ACC112 (cell line): ENCODE data around the gene ATP6V1C2.

Experiments
- H2AFZ ChIP-seq: fragments of 200-600 bp; sonication (generic); one replicate; pipeline ENCODE4 v1.6.0; 2017; ENCODE audit warnings: antibody characterized with exemption, low read length; ENCODE audit not compliant: unreplicated experiment
- H3K27ac ChIP-seq: fragments of 200-600 bp; sonication (generic); 2 replicates; pipeline ENCODE4 v1.5.1; 2014; ENCODE audit warnings: low read depth, mild to moderate bottlenecking, antibody characterized with exemption, low read length, moderate library complexity
- H3K27me3 ChIP-seq: fragments of 200-600 bp; sonication (generic); 2 replicates; pipeline ENCODE4 v1.6.1; 2014; ENCODE audit warnings: mild to moderate bottlenecking, antibody characterized with exemption, low read length, moderate library complexity, mixed read lengths; ENCODE audit not compliant: insufficient read depth
- H3K36me3 ChIP-seq: fragments of 200-600 bp; sonication (generic); 2 replicates; pipeline ENCODE4 v1.6.1; 2016; ENCODE audit warnings: mild to moderate bottlenecking, antibody characterized with exemption, low read length, moderate library complexity, mixed read lengths; ENCODE audit not compliant: insufficient read depth
- H3K4me1 ChIP-seq: fragments of 200-600 bp; sonication (generic); one replicate; pipeline ENCODE4 v1.6.1; 2016; ENCODE audit warnings: low read length, mixed read lengths; ENCODE audit not compliant: insufficient read depth, unreplicated experiment, control insufficient read depth
- H3K4me3 ChIP-seq: fragments of 200-600 bp; sonication (generic); 2 replicates; pipeline ENCODE4 v1.5.1; 2014; ENCODE audit warnings: mild to moderate bottlenecking, low read depth, low read length
- H3K79me2 ChIP-seq: fragments of 200-600 bp; sonication (generic); one replicate; pipeline ENCODE4 v1.6.0; 2016; ENCODE audit warnings: low read length; ENCODE audit not compliant: control insufficient read depth, unreplicated experiment, insufficient read depth

Gene ATP6V1C2, protein sequence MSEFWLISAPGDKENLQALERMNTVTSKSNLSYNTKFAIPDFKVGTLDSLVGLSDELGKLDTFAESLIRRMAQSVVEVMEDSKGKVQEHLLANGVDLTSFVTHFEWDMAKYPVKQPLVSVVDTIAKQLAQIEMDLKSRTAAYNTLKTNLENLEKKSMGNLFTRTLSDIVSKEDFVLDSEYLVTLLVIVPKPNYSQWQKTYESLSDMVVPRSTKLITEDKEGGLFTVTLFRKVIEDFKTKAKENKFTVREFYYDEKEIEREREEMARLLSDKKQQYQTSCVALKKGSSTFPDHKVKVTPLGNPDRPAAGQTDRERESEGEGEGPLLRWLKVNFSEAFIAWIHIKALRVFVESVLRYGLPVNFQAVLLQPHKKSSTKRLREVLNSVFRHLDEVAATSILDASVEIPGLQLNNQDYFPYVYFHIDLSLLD

DNA sequence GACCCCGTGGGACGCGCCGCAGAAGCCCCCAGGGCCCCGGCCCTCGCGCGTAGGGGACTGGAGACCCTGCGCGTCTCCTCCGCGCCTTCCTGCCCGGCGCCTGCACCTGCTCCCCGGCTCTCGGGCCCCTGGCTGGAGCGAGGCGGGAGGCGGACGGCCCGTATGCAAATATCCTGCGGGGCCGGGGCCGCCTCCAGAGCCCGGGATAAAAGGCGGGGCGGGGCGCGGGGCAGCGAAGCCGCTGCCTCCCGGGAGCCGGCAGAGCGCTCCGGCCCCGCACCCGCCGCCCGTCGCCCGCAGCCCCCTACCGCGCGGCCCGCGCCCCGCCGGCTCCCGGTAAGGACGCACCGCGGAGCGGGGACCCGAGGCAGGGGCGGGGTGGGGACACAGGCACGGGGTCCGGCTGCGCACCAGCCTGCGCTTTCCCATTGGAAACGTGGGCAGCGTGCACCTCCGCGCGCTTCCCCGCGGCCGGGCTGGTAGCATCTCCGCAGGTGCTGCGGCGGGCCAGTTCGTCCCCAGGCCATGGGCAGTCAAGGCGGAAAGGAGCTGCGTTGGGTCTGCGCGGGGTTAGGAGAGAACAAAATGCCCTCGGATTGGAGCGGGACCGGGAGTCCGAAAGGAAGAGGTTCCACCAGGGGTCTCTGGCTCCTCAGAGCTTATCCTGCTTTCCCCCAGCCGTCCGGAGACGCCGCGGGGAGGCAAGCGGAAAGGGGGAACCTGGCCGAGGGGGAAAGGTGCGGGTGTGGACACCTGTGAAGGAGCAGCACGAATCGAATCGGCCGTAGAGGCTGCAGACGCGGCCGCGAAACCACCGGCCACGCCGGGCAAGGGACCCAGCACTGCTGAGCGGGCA lies at the start of gene ATP6V1C2:
ATP6V1C2 (plus strand) TSS at position 235 of the 856 bp plus-strand sequence. CDS start 1,220 bp downstream, outside the sequence.
- no peak within 1 kb of the TSS for H3K27ac ChIP-seq
- H3K4me1 ChIP-seq: peaks cover 20% of the 10 kb centered on the region
- H3K36me3 ChIP-seq: no peaks in the 10 kb centered on the region
- H3K4me3 ChIP-seq: peak within 1 kb of the TSS; percentile 68
- H3K79me2 ChIP-seq: no peaks in the 10 kb centered on the region
- H2AFZ ChIP-seq: no peak within 1 kb of the TSS
- H3K27me3 ChIP-seq: peaks cover 55% of the 10 kb centered on the region

- H2AFZ ChIP-seq: no peak overlapping the region
- no peak overlapping the region for H3K27ac ChIP-seq
- H3K36me3 ChIP-seq: peaks cover 17% of the 10 kb centered on the region
- H3K27me3 ChIP-seq: no peaks in the 10 kb centered on the region
- no peaks in the 10 kb centered on the region for H3K4me1 ChIP-seq
- H3K4me3 ChIP-seq: no peak overlapping the region
- H3K79me2 ChIP-seq: peaks cover 3% of the 10 kb centered on the region
Measured at GRCh38 chr2:10675131-10675530, 46.3 kb upstream of the ATP6V1C2 start.

GRCh38 chr2:10678225-10678624 lies 43.2 kb upstream of the ATP6V1C2 start:
- H3K36me3 ChIP-seq: peaks cover 8% of the 10 kb centered on the region
- no peaks in the 10 kb centered on the region for H3K4me1 ChIP-seq
- H3K27me3 ChIP-seq: no peaks in the 10 kb centered on the region
- no peak overlapping the region for H3K4me3 ChIP-seq
- H2AFZ ChIP-seq: no peak overlapping the region
- no peak overlapping the region for H3K27ac ChIP-seq
- H3K79me2 ChIP-seq: peaks cover 4% of the 10 kb centered on the region

- Histone ChIP-seq H3K27ac (no peak overlapping the region), H3K27me3 (no peaks in the 10 kb centered on the region), H3K4me1 (no peaks in the 10 kb centered on the region), H2AFZ (no peak overlapping the region), H3K4me3 (no peak overlapping the region), H3K36me3 (peaks cover 3% of the 10 kb centered on the region), H3K79me2 (peaks cover 9% of the 10 kb centered on the region)
Measured at GRCh38 chr2:10680214-10680613, 41.2 kb upstream of the ATP6V1C2 start.

DNA sequence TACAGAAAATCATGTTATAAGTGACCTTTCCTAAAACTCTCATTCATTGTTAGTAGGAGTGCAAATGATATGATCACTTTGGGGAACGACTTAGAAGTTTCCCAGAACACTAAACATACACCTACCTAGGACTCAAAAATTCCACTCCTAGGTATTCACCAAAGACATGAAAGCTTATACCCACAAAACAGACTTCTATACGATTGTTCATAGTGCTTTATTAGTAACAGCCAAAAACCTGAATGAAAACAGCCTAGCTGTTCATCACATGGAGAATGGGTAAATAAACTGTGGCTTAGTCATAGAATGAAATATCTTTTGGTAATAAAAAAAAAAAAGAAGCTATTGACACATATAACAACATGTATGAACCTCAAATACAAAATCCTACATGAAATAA lies 40.5 kb upstream of the ATP6V1C2 start:
- no peaks in the 10 kb centered on the region for H3K27me3 ChIP-seq
- no peak overlapping the region for H3K27ac ChIP-seq
- peaks cover 13% of the 10 kb centered on the region for H3K79me2 ChIP-seq

DNA sequence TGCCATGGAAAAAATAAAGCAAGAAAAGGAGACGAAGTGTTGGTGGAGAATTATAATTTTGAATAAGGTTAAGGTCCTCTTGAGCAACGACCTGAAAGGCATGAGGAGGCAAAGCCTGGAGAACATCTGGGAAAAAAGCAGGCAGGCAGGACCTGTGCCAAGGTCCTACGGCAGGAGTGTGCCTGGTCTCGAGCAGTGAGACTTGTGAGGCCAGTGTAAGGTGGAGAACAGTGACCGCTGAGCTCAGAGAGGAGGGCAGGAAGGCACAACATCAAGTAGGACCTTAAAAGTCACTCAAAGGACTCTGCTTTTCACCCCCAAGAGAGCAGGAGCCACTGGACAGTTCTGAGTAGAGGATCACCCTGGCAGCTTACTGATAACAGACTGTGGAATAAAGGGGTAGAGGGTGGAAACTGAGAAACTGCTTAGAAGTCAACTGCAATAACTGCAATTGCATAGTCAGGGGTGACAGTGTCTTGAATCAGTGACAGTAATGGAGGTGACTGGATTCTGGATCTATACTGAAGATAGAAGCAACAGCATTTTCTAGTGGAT lies 35.2 kb upstream of the ATP6V1C2 start:
- Histone ChIP-seq H3K4me1 (peaks cover 7% of the 10 kb centered on the region), H2AFZ (no peak overlapping the region), H3K4me3 (no peak overlapping the region), H3K27ac (no peak overlapping the region), H3K27me3 (no peaks in the 10 kb centered on the region), H3K36me3 (no peaks in the 10 kb centered on the region; the same call in 1 of the 2 replicates), H3K79me2 (peaks cover 51% of the 10 kb centered on the region)

More for the DNA sequence above, 40.5 kb upstream of the ATP6V1C2 start:
- peaks cover 3% of the 10 kb centered on the region for H3K36me3 ChIP-seq
- no peak overlapping the region for H3K4me3 ChIP-seq
- H3K4me1 ChIP-seq: no peaks in the 10 kb centered on the region
- H2AFZ ChIP-seq: no peak overlapping the region

DNA sequence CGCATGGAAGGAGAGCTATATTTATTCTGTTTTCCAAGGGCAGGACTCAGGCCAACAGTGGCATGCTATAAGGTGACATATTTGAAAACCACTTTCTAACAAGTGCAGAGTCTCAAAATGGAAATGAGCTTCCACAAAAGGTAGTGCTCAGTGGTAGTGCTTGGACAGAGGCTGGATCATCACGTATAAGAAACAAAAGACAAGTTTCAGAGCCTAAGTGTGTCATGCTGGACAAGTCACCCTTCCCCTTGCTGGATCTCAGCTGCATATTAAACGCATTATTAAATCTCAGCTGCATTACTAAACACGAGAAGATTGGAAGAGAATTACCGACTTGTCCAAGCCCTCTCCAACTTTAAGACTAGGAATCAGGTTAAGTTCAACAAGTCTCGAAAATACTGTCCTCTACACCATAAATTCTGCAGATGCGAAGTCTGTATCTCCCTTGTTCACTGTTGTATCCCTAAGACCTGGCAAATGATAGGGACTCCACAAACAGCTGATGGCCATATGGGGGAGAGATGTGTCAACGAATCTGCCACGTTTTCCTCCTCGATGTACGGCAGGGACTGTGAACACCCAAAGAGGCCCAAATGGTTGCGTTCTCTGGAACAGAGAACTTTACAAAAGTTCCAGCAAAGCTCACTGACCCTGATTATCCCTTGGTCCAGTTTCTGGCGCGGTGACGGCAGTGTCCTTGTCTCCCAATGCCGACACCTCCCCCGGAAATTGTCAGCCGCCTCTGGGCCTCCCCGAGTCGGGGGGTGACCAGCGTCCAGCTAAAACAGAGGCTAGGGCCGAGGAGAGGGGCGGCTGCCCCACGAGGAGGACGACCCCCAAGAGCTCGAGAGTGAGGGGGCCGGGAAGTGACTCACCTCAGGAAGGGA lies 32.3 kb upstream of the ATP6V1C2 start:
- H3K27ac ChIP-seq: peak overlapping the region; percentile 59
- H3K4me1 ChIP-seq: peaks cover 7% of the 10 kb centered on the region
- H3K4me3 ChIP-seq: peak overlapping the region; percentile 80
- peak overlapping the region; percentile 55 for H2AFZ ChIP-seq
- peaks cover 45% of the 10 kb centered on the region for H3K79me2 ChIP-seq
- no peaks in the 10 kb centered on the region; the same call in 1 of the 2 replicates for H3K36me3 ChIP-seq
- H3K27me3 ChIP-seq: no peaks in the 10 kb centered on the region

GRCh38 chr2:10691521-10691920 lies 29.9 kb upstream of the ATP6V1C2 start:
- Histone ChIP-seq H3K79me2 (peaks cover 36% of the 10 kb centered on the region), H3K36me3 (no peaks in the 10 kb centered on the region), H3K4me1 (peaks cover 7% of the 10 kb centered on the region), H2AFZ (no peak overlapping the region), H3K4me3 (no peak overlapping the region; the same call in 1 of the 2 replicates), H3K27ac (no peak overlapping the region), H3K27me3 (no peaks in the 10 kb centered on the region)

DNA sequence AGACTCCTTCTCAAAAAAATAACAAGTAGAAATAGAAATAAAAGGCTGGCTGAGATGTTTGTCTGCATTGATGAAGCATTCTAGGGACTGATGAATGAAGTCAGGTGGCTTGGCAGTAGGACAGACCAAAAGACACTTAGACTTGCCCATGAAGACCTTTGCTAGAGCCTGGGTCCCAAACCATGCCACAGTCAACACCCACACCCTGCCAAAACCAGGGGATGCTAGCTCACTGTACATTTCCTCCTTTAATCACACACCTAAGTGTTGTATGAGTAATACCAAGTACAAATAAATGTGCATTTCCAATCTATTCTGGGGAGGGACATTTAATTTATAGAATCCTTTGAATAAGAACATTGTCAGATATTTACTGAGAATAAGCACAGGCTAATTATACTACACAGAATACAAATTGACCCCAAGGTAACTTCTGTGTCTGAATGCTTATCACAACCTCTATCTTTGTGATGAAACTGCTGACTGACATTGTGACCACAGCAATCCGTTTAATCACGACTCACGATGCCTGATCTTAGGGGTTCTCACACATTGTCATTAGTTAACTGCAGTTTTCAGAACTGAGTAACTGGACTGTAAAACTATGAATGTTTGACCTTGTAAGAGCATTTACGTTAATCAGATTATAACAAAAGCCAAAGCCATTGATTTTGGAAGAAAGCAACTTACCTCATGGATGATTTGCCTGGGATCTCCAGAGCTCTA lies 21.2 kb upstream of the ATP6V1C2 start:
- Histone ChIP-seq H2AFZ (no peak overlapping the region), H3K27ac (no peak overlapping the region), H3K79me2 (no peaks in the 10 kb centered on the region), H3K27me3 (no peaks in the 10 kb centered on the region), H3K4me3 (no peak overlapping the region), H3K36me3 (no peaks in the 10 kb centered on the region), H3K4me1 (no peaks in the 10 kb centered on the region)
